NCI-H1694 treated with DMSO at 0.1 percent for 48 hours (cell line): ENCODE measurements around the gene ITIH4.
"Not testable (repeated sequence)": the region's sequence is repeated elsewhere in the genome, so short reads cannot be mapped to it uniquely, and the experiment has no call there.

Experiments
- DNase-seq: peaks from one replicate; lab custom pipeline; 2025; lab: John Stamatoyannopoulos, UW

Gene ITIH4

DNA sequence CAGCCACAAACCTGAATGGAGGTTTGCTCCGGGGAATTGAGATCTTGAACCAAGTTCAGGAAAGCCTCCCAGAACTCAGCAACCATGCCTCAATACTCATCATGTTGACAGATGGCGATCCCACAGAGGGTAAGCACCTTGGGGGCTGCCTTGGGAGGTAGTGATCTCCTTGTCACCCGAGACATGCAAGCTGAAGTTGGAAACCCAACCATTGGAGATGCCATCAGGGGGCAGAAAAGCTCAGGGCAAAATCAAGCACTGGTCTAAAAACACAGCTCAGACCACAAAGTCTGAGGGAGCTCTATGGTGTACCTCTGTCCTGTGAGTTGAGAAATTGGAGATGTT lies 47.3 kb downstream of the ITIH4 start:
- no peak for DNase-seq

DNA sequence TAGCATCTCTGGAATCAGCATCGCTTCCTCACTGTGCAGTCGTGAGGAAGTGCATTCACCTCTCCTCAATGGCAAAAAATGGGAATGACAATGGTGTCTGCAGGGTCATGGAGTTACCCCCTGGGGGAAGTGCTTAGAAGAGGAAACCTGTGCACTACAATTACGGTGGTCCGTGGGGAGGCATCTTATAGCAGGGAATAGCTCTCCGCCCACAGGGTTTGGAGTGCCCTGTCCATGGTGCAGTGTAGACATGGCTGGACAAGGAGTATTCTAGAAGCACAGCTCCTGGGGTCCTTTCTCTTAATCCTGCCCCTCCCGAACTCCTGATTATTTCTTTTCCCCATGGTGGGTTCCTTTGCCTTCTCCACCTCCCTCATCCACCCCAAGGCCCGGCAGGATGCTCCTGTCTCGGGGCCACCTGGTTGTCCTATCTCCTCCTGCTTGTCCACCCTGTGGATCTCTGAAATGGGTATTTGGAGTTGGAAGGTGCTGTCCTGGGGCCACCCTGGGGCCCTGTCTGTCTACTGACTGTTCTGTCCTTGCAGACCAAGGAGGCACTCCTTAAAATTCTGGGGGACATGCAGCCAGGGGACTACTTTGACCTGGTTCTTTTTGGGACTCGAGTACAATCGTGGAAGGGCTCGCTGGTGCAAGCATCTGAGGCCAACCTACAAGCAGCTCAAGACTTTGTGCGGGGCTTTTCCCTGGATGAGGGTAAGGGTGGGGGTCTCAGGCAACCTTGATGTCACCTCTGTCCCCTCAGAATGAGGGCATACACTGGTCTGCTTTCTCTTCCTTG lies 47.9 kb downstream of the ITIH4 start:
- DNase-seq, result no peak

DNA sequence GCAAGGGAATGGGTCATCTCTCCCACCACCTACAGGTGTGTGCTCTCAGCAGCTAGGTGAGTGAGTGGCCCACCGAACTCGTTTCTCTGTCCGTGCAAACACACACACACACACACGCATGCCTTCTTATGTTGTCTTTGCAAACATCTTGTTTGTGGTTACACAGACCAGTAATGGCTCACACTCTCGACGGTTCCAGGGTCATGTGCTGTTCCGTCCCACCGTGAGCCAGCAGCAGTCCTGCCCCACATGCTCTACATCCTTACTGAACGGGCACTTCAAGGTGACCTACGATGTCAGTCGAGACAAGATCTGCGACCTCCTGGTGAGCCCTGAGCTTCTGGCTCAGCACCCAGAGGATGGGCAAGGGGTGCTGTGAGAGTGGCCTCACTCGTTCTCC lies 48.7 kb downstream of the ITIH4 start:
- DNase-seq, result no peak

DNA sequence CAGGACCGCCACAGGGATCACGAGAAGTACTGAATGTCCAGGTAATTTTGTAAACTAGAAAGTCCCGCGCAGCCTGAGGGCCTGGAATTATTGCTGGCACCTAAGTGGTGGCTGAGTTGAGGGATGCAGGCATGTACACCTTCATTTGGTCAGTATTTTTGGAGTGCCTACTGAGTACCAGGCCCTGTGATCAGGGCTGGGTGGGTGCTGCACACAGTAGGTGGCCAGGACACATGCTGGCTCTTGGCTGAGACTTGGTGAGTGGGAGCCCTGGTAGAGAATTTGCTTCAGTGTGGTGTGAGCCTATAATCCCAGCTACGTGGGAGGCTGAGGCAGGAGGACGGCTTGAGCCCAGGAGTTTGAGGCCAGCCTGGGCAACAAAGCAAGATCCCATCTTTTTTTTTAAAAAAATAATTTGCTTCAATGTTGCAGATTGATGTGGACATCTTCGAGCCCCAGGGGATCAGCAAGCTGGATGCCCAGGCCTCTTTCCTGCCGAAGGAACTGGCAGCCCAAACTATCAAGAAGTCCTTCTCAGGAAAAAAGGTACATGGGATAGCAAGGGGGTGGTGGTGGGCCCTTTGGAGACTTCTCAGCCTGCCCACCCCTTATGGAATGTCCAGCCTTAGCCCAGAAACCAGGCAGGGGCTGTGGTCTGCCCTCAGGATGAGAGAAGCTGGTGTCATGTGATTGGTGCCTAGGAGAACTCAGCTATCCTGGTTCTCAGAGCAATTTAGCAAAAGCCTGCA lies 50.5 kb downstream of the ITIH4 start:
- DNase-seq, result no peak

DNA sequence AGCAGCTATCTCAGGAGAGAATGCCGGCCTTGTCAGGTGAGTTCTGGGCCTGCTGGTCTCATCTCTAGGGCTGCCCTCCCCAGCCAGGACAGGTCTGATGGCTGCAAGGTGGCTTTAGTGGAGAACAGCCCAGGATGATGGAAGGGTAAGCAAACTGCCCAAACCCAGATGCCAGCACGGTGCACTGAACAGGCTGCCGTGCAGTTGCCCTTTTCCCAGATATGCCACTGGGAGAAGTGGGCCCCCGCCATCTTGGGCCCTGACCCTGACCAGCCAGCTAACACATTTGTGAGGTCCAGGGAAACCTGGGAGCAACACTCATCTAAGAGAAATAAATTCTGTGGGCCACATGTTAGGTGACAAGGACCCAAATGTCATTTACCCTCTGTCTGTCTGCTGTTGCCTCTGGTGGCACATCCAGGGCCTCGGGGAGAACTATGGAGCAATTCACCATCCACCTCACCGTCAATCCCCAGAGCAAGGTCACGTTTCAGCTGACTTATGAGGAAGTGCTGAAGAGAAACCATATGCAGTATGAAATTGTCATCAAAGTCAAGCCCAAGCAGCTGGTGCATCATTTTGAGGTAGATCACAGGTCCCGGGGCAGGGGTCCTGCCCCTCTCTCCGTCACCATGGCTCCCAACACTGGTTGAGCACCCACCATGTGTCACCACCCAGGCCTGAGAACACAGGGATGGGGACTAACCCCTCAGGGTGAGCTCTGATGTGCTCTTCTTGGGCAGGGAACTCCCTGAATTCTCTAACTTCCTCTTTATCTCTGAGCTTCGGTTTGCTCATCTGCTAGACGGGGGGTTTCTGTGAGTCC lies 51.2 kb downstream of the ITIH4 start:
- no peak for DNase-seq

DNA sequence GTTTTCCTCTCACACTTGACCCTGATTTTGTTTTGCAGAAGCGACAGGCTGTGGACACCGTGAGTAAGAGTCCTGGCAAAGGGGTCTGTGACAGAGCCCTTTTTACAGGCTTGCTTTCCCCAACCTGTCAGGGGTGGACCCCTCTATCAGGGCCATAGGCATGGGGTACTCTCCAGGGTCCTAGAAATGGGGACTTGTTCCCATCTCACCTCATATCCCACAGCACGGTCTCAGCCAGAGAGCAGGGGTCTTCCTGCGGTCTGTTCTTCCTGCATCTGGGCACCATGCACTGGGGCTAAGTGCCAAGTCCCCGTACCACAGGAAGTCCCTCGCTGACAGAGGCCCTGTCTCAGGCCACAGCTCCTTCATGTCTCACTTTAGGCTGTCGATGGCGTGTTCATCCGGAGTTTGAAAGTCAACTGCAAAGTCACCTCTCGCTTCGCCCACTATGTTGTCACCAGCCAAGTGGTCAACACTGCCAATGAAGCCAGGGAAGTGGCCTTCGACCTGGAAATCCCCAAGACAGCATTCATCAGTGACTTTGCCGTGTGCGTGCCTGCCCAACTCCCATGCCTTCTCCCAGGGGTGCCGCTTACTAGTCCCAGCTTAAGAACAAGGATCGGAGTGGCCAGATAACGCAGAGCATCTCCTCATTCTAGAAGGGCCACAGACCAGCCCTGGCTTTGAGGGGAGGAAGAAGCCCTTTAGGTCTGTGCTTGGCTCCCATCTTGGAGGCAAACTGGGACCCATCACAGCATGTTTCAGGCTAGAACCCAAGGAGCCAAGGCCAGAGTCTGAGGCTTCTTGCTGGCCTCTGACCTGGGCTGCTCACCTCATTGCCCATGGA lies 52.3 kb downstream of the ITIH4 start:
- no peak for DNase-seq

DNA sequence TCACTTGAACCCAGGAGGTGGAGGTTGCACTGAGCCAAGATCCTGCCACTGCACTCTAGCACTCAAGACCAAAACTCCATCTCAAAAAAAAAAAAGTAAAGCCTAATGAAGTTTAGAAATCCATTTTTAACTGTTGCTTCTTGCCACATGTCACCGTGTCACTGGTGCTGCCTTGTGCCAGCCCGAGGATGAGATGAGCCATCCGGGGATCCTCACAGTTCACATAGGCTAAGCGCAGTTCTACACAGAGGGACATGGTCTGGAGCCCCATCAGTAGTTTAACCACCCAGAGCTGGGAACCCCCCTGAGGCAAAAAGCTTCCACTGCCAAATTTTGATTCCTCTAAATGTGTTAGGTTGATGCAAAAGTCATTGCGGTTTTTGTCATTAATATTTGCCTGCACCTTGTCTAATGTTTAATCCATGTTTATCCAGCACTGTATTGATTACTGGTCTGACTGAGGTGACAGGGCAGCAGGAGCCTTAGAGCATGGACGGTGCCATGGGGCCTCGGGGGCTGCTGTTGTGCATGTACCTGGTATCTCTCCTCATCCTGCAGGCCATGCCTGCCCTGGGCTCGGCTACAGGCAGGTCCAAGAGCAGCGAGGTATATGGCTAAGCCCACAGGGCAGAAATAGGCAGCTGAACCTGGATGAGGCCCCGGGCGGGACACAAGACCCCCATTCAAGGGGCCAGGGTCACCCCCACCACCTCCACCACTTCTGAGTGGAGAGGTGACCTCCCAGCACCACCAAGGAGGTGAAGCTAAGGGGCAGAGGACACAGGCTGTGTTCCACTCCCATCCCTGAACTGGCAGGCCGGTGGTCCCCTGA lies 53.1 kb downstream of the ITIH4 start, which contains the start of gene ITIH1:
Gene ITIH1 (plus strand): TSS at position 473 of the 832 bp plus-strand sequence. CDS start 17 bp downstream, at position 490.
- DNase-seq, result no peak

DNA sequence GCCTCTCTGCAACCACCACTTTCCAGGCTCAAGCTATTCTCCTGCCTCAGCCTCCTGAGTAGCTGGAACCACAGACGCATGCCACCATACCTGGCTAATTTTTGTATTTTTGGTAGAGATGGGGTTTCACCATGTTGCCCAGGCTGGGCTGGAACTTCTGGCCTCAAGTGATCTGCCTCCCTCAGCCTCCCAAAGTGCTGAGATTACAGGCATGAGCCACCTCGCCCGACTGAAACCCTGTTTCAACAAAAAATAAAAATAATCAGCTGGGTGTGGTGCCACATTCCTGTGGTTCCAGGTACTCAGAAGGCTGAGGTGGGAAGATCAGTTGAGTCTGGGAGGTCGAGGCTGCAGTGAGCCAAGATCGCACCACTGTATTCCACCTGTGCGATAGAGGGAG lies 54.0 kb downstream of the ITIH4 start:
- not testable (repeated sequence) for DNase-seq

DNA sequence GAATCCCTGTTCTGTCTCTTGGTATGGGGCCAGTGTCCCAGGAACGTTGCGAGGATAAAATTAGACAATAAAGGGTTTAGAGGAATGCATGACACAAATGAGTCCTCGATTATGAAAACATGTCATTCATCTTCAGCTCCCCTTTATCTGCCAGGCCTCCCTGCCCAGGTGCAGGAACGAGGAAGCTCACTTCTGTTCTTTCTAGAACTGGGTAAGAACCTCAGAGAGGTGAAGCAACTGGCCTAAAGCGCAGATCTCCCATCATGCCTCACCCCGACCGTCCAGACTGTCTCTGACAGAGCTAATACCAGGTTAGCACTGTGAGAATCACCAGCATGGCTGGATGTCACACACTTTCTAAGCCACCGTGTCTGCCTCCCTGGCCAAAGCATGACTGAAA lies 54.6 kb downstream of the ITIH4 start:
- DNase-seq, result no peak

DNA sequence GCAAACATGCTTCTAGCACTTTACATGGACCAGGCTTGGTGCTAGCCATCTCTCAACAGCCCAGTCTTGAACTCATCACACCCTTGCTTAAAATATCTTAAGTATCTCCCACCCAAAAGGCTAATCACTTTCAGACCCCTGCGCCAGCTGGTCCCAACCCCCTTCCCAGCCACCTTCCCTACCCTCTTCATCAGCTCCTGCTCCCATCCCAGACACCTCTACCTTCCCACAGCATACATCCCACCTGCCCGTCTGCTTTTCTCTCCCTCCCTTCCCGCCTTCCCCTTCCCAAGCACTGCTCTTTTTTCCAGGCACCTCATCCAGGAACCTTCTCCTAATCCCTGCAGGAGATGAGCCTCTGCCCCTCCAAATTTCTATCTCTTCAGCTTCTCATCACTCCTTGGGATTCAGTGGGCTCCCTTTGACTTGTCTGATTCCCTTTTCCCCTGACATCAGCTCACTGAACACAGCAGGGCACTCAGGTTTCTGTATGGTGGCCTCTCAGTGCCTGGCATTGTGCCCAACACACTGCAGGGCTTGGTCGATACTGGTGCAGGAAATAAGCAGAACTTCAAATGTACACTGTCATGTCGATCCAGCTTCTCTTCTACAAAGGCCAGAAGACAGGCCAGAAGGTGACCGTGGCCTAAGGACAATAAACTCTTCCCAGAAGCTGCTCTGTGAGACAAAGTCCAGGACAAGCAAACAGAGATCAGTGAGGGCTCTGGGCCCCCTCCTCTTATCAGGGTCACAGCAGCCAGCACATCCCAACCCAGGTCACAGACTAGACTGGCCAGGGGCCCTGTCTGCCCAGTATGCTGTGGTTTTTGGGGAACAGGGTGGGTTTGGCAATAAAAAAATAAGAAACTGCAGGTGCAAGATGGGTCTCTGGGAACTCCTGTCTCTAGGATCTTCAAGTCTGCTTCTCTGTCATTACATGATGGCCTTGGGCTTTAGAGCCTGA lies 55.3 kb downstream of the ITIH4 start:
- no peak for DNase-seq

DNA sequence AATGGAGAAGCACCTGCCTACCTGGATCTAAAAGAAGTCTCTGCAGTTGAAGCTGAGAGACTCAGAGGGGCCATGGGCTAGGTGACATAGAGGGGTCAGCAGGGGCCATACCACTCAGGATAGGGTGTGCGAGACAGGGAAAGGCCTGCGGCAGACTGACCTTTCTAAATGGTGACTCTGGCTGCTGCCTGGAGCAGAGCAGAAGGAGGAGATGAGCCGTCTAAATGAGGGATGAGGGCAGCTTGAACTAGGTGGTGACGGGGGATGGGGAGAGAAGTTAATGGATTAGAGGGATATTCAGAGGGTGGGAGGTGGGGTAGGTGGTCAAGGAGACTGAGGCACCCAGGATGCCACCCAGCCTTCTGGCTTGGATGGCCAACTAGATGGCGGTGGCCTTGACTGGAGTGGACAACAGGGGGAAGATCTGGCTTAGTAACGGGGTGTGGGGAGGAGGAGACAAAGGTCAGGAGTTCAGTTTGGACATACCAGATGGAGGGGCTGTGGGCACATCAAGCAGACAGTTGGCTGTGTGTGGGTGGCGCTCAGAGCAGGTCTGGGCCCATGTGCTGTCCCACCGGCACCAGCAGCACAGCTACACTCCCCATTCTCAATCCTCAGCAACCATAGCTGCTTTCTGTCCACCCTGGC lies 56.3 kb downstream of the ITIH4 start:
- DNase-seq, result no peak

DNA sequence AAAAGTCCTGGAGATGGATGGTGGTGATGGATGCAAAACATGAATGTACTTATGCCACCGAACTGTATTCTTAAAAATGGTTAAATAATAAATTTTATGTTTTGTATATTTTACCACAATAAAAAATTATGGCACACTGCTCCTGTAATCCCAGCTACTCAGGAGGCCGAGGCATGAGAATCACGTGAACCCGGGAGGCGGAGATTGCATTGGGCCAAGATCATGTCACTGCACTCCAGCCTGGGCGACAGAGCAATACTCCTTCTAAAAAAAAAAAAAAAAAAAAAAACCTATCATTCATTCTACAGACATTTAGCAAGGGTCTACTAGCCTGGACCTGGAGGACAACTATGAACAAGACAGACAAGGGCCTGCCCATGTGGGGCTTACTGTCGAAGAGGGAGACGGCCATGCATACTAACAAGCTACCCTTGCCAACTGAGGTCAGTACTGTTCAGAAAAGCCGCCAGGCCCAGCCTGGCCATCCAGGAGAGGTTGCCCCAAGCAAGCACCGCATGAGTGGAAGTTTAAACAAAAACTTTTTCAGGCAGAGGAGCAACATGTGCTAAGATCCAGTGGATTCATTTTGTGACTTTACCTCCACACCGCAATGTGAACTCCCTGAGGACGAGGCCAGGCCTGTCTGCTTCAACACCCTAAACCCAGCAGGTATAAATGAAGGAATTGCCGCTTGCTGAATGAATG lies 57.0 kb downstream of the ITIH4 start:
- no peak for DNase-seq

DNA sequence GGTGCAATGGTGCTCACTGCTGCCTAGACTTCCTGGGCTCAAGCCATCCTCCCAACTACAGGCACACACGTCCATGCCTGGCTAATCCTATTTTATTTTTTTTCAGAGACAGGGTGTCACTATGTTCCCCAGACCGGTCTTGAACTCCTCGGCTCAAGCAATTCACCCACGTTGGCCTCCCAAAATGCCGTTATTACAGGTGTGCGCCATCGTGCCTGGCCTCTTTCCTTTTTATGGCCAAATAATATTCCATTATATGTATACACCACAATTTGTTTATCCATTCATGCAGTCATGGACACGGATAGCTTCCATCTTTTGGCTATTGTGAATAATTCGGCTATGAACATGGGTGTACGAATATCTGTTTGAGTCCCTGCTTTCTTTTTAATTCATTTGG lies 58.8 kb downstream of the ITIH4 start:
- DNase-seq, result no peak

DNA sequence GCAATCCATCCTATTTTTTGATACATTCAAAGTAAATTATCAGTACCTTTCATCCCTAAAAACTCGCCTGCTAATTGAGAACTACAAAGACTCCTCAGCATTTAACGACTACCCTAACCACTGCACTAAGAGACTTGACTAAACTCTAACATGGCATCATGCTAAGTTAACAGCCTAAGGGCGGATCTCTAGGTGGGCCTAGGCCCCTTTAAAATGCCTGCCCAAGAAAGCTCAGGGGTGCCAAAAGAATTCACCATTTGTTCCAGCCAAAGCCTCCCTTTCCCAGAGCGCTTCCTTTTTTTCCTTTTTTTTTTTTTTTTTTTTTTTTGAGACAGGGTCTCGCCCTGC lies 59.2 kb downstream of the ITIH4 start:
- no peak for DNase-seq

DNA sequence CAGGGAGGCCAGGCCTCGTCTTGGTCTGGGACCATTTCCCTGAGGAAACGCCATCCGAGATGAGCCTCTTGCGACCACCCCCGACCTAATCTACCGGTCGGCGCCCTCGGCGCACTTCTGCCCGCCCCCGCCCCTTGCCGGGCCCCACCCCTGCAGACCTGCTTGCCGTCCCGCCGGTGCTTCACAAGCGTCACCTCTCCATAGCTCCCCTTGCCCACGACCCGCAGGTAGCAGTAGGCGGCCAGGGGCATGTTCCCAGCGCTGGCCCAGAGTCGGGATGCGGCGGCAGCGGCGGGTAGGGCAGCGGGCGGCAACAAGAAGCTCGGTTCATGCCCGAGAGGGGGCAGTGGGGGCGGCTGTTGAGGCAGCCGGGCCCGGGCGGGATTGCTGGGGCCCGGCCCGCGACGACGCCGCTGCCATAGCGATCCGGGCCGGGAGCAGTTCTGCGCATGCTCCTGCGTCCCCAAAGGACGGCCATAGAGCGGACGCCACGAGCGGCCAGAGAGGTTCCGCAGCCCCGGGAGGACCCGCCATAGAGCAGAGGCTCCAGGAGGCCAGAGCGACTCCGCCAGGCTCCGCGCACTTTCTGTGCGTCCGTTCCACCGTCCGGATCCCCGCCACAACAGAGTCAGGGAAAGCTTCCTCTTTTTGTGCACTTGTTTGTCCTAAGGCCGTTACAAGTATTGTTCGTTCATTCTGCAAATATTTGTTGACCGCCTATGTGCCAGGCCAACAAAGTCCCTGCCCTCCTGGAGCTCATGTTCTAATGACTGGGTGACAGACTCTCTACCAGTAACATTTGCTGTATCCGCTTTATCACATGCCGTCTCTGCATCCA lies 59.8 kb downstream of the ITIH4 start, which contains the start of gene NEK4:
Gene NEK4 (minus strand): TSS at position 445 of the 838 bp plus-strand sequence. CDS start 194 bp downstream, at position 251.
- DNase-seq, result peak; percentile 44

DNA sequence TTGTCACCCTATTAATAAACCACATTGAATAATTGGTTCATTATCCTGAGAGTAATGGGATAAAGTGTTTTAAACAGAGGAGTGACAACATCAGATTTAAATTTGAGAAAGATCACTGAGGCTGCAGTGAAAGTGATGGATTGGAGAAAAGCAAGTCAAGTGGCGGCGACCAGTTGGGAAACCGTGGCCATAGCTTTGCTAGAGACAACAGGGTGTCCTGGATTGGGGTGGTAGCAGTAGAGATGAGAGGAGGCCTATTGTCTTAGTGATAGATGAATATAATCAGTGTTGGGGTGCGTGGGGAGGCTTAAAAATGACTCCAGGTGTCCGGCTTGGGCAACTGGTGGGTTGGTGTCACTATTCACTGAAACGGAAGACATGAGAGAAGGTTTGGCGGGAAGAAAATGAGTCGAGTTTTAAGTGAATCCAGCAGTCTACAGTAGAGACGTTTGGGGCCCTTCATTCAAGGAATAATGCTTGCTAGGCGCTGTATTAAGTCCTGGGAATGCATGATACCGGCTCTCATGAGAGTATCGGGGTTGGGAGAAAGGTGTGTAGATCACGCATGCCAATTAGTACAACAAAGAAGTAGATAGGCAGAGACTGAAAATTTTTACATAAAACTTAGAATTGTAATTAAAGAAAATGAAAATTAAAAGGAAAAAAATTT lies 60.6 kb downstream of the ITIH4 start:
- DNase-seq, result no peak

DNA sequence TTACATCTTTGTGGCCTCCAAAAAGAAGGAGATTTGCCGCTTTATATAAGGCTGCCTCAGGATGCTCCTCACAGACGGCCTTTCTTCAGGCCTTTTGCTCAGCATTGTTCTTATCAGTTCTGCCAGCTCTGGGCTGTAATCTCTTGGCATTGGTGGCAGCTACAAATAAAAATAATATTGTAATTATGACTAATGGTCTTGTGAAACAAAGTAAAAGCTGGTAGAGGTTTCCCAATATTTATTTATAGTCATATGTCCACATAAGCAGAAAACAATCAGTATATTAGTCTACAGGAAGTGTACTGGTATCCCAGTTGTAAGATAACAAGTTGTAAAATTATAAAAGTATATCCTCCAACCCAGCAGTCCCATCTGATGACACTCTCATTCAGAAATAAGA lies 67.0 kb downstream of the ITIH4 start:
- no peak for DNase-seq
